ENCODE data around the gene TNK2. TPM values are rescaled to one million over a fixed set of nuclear protein-coding genes. Genes with fewer than 3 reads are reported as not detected.

TNK2 gene
- total and polyA plus RNA-seq, 2 of the 8 experiments (the other 6 are each of a cell fraction or from before 2014, with no cell fraction given) = 10.4 to 33.9 TPM

GRCh38 chr3:195873281-195873887 lies 35.0 kb downstream of the TNK2 start:
- Histone ChIP-seq H3K4me3 (ENCODE audit: extremely low read depth in 1 of 4, insufficient read depth in 2 of 4, low read depth in 3 of 4, low read length in 4 of 4) (no peak overlapping the region), H3K9me3 (ENCODE audit: insufficient read depth in 2 of 2, low read depth in 1 of 2, low read length in 1 of 2) (no peaks in the 10 kb centered on the region), H2BK15ac (ENCODE audit: low read length) (no peak overlapping the region), H3K18ac (ENCODE audit: extremely low read depth, low read length) (no peak overlapping the region), H4K8ac (ENCODE audit: extremely low read depth, insufficient read depth, low read length) (peak overlapping the region; percentile 51; the same call in 1 of the 2 replicates), H3K27ac (ENCODE audit: low read depth, low read length) (no peak overlapping the region), H3K79me1 (ENCODE audit: low read depth, low read length) (no peaks in the 10 kb centered on the region), H3K23me2 (ENCODE audit: low read depth, low read length) (no peaks in the 10 kb centered on the region), H3K4me1 (replicated peaks in 1 of 4; ENCODE audit: control insufficient read depth in 3 of 4, insufficient read depth in 4 of 4, low read length in 3 of 4) (no peaks in the 10 kb centered on the region; a peak in 1 of 7 replicates), H3K27me3 (replicated peaks in 1 of 4; ENCODE audit: control insufficient read depth in 3 of 4, extremely low read depth in 1 of 4, insufficient read depth in 3 of 4, low read length in 3 of 4) (no peaks in the 10 kb centered on the region), H2AFZ (ENCODE audit: low read length) (no peak overlapping the region), H3K4me2 (ENCODE audit: insufficient read depth in 1 of 2, low read depth in 2 of 2, low read length in 2 of 2) (no peak overlapping the region), H3K4ac (replicated peaks; ENCODE audit: insufficient read length, low read depth, low read length) (no peak overlapping the region), H2BK20ac (ENCODE audit: low read length) (no peak overlapping the region), H2BK120ac (replicated peaks; ENCODE audit: low read depth, low read length) (no peak overlapping the region), H3K9ac (replicated peaks in 1 of 4; ENCODE audit: extremely low read depth in 1 of 4, low read depth in 3 of 4, low read length in 3 of 4) (no peak overlapping the region), H2AK5ac (ENCODE audit: low read depth, low read length) (no peak overlapping the region), H3K56ac (replicated peaks; ENCODE audit: insufficient read length, low read depth, low read length) (no peak overlapping the region), H3K79me2 (ENCODE audit: control insufficient read depth in 1 of 2, insufficient read depth in 2 of 2, low read length in 2 of 2) (no peaks in the 10 kb centered on the region), H2BK5ac (ENCODE audit: low read depth, low read length) (0 out of 2 replicates have a peak overlapping the region, but pooled peaks have one; percentile 16), H4K91ac (replicated peaks; ENCODE audit: insufficient read length, low read length) (no peak overlapping the region), H2BK12ac (ENCODE audit: low read depth, low read length) (no peak overlapping the region), H4K5ac (ENCODE audit: insufficient read length, low read depth, low read length) (no peak overlapping the region), H3K36me3 (ENCODE audit: control insufficient read depth in 2 of 4, insufficient read depth in 4 of 4, low read length in 3 of 4) (peaks cover 0 to 8% (median 3%) of the 10 kb centered on the region in 4 experiments; a peak in 4 of 8 replicates), H3K14ac (ENCODE audit: insufficient read length) (no peak overlapping the region), H3K23ac (ENCODE audit: insufficient read length) (no peak overlapping the region), H4K20me1 (replicated peaks in 1 of 2; ENCODE audit: control insufficient read depth in 1 of 2, insufficient read depth in 2 of 2, low read length in 2 of 2) (peaks cover 3 to 12% of the 10 kb centered on the region in 2 experiments)
- ChIA-PET CTCF (ENCODE audit: partially characterized antibody) (interaction anchor here (1.2 to 8.8 kb wide), 5 partner anchors 10 to 23 kb away, joined by 4 to 95 read pairs (median 10); no protein-coding TSS in a partner anchor), POLR2A (ENCODE audit: partially characterized antibody) (no interaction called here)
- TF ChIP-seq KDM5A (IDR thresholded peaks at IDR 0.05; ENCODE audit: low read length) (no peak), RBBP5 (IDR thresholded peaks at IDR 0.05; ENCODE audit: borderline replicate concordance, low read depth, low read length) (no peak), PHF8 (conservative IDR thresholded peaks at IDR 0.05; ENCODE audit: low read depth, low read length) (no peak), MAFK (IDR thresholded peaks at IDR 0.05; ENCODE audit: low read depth, low read length) (no peak)
- no peak for DNase-seq (ENCODE audit: low read depth in 1 of 2, low spot score in 2 of 2)
- FAIRE-seq = no peak
- WGBS, 2 experiments (ENCODE audit: extremely low coverage in 1 of 2, insufficient coverage in 1 of 2, insufficient read length in 1 of 2, insufficient replicate concordance in 2 of 2, low coverage in 1 of 2, low lambda C conversion rate in 2 of 2, missing lambda C conversion rate in 1 of 2) = 94% methylated on average over 12 of the region's 38 CpGs; no CpG with 5 or more reads in 1 of the 2 experiments
